ENCODE data around the gene ZBTB16. TPM values are rescaled to one million over a fixed set of nuclear protein-coding genes. Genes with fewer than 3 reads are reported as not detected.

Gene ZBTB16
- total and polyA plus RNA-seq, 2 donors (not counting 3 experiments of a cell fraction or from before 2014, with no cell fraction given) = 9.8 to 20.3 TPM

DNA sequence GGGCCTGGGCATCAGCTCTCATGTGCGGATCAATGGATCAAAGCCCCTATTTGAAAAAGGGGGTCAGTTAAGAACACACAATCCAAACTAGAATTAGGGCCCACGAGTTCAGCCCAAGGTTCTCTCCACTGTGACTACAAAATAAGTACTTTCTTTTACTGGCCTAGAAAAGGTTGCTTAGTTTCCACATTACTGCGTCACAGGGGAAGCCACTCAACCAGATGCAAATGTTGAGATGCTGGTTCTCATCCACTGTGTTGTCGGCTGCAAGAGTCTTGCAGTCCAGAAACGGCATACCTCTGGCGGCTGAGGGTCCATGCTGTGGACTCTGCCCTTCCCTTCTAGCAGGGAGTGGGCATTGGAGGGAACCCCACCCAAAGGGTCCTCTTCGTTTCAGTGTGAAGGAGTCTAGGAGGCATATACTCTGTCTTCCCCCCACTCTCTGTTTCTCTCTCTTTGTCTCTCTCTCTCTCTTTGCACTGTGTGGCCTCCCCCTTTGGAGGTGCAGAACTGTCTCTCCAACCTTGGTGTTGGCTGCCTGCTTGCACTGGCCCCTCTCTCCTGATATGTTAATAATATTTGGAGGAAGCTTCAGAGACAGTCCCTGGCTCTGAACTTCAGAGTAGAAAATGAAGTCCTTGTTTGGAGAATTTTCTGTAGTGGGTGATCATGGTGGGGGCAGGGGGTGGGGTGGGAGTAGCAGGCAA lies 137.6 kb downstream of the ZBTB16 start:
- H3K27ac ChIP-seq (ENCODE audit: insufficient read depth, low read depth, low read length) = peak overlapping the region; percentile 83
- no peaks in the 10 kb centered on the region for H3K27me3 ChIP-seq (ENCODE audit: control insufficient read depth in 2 of 2, insufficient read depth in 2 of 2, low read length in 2 of 2)
- H3K9me3 ChIP-seq (replicated peaks; ENCODE audit: control insufficient read depth, insufficient read depth, low read length) = no peaks in the 10 kb centered on the region
- no peak overlapping the region for H3K4me3 ChIP-seq (replicated peaks in 1 of 3; ENCODE audit: insufficient read depth in 1 of 3, low read depth in 1 of 3, low read length in 3 of 3)
- no peaks in the 10 kb centered on the region for H4K20me1 ChIP-seq (replicated peaks; ENCODE audit: control insufficient read depth, extremely low read depth, insufficient read depth, low read length)
- TF ChIP-seq CTCF (IDR thresholded peaks at IDR 0.05; ENCODE audit: extremely low read depth in 1 of 2, insufficient read depth in 1 of 2, low read depth in 1 of 2, low read length in 2 of 2) (no peak), MYC (IDR thresholded peaks at IDR 0.05; ENCODE audit: low read depth, low read length) (no peak), MAX (IDR thresholded peaks at IDR 0.05; ENCODE audit: insufficient read depth, insufficient read length) (no peak), EZH2 (IDR thresholded peaks at IDR 0.05; ENCODE audit: borderline replicate concordance, low read depth, low read length, severe bottlenecking) (no peak), JUN (IDR thresholded peaks at IDR 0.05; ENCODE audit: borderline replicate concordance, insufficient read depth, insufficient read length, low read depth) (no peak), POLR2A (IDR thresholded peaks at IDR 0.05; ENCODE audit: low read depth, low read length) (no peak), POLR2AphosphoS5 (IDR thresholded peaks at IDR 0.05; ENCODE audit: insufficient read depth, low read depth, low read length) (no peak), GATA2 (IDR thresholded peaks at IDR 0.05; ENCODE audit: insufficient read depth, insufficient read length, low read depth, low read length) (no peak), FOS (IDR thresholded peaks at IDR 0.05; ENCODE audit: borderline replicate concordance, insufficient read depth, low read length) (no peak)
- CTCF ChIA-PET = interaction anchor here (1.0 to 2.2 kb wide), 15 partner anchors 14 to 302 kb away, joined by 3 to 31 read pairs (median 5); partner anchors contain the start of gene ZBTB16
- no peak overlapping the region for H2AFZ ChIP-seq (ENCODE audit: low read depth, low read length)
- BruUV-seq (replicated peaks) = no TSS peak
- H3K9ac ChIP-seq (replicated peaks; ENCODE audit: extremely low read depth, insufficient read depth, low read length) = no peak overlapping the region
- dilution Hi-C loops (cut with MboI; ENCODE audit: extremely low pct_ligation_motif_present, low sequenced_read_pairs) (no loop called here), intact Hi-C loops (cut with micrococcal nuclease) (no loop called here)
- H3K9me1 ChIP-seq (replicated peaks; ENCODE audit: control insufficient read depth, extremely low read depth, insufficient read depth, low read length) = no peaks in the 10 kb centered on the region
- no peak overlapping the region for H3K4me2 ChIP-seq (ENCODE audit: insufficient read depth, low read length)
- peaks cover 23% of the 10 kb centered on the region for H3K4me1 ChIP-seq (ENCODE audit: control insufficient read depth, extremely low read depth, insufficient read depth, low read length)
- POLR2A ChIA-PET = interaction anchor here (1.8 kb wide), 1 partner anchor 23 kb away, joined by 9 read pairs; no protein-coding TSS in a partner anchor
- no peak for FAIRE-seq
- no peak for DNase-seq (ENCODE audit: low read depth, low spot score)
- H3K36me3 ChIP-seq (ENCODE audit: control insufficient read depth in 2 of 2, extremely low read depth in 1 of 2, insufficient read depth in 2 of 2, low read length in 2 of 2) = no peaks in the 10 kb centered on the region
- H3K79me2 ChIP-seq (ENCODE audit: control insufficient read depth, insufficient read depth, low read length) = no peaks in the 10 kb centered on the region

Data from endothelial cell of umbilical vein (primary cell).